Fibroblast of the aortic adventitia (primary cell): ENCODE results near the gene NISCH. TPM values are rescaled to one million over a fixed set of nuclear protein-coding genes. Genes with fewer than 3 reads are reported as not detected.

Experiments used
- DNase-seq: peaks from one replicate; pipeline ENCODE4 v3.0.0-alpha.2; 2010; ENCODE audit warnings: low read depth
- H3K4me3 ChIP-seq: 2 replicates; pipeline ENCODE4 v1.5.1; 2011; ENCODE audit warnings: low read depth, mild to moderate bottlenecking, control low read depth, low read length, moderate library complexity
- total RNA-seq: library from RNA; depleted of rRNA; stranded (reverse); fragments of >200 nt; gene quantifications from 2 replicates; pipeline ENCODE4 v1.2.3, GENCODE V29; 2012; ENCODE audit warnings: low replicate concordance
- TF ChIP-seq, protein P1 (sequence below): IDR thresholded peaks from 2 replicates; pipeline ENCODE4 v1.5.1; 2011; ENCODE audit warnings: mild to moderate bottlenecking, low read length, control low read depth, inconsistent platforms; ENCODE audit not compliant: insufficient read depth

The NISCH gene
- total RNA-seq, 1 donor, result 52.7 TPM

DNA sequence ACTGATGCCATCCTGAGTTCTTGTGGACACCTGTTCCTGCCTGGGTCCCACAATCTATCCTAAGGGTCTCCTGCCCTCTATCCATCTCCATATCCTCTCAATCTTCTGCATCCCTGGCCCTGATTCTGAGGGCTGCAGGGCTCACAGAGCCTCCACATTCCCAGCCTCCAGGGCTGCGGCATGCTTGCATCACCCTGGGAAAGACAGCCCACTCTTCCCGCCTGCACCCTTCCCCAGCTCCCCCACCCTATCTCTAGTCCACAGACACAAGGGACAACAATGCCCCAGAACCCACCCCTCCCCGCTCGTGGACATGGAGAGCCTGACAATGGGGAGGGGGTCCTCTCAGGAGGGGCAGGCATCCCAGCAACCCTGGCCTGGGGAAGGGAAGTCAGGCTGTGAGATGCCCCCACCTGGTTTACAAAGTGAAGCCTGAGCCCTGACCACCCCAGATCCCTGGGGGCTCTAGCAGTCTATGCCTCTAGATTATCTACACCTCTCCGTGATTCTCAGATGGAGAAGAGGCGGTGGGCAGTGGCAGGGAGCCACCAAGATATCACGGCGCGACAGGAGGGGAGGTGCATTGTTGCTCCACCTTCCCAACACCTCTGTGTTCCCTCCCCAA lies 20.8 kb upstream of the NISCH start:
- no peak for DNase-seq
- TF ChIP-seq, protein P1, sequence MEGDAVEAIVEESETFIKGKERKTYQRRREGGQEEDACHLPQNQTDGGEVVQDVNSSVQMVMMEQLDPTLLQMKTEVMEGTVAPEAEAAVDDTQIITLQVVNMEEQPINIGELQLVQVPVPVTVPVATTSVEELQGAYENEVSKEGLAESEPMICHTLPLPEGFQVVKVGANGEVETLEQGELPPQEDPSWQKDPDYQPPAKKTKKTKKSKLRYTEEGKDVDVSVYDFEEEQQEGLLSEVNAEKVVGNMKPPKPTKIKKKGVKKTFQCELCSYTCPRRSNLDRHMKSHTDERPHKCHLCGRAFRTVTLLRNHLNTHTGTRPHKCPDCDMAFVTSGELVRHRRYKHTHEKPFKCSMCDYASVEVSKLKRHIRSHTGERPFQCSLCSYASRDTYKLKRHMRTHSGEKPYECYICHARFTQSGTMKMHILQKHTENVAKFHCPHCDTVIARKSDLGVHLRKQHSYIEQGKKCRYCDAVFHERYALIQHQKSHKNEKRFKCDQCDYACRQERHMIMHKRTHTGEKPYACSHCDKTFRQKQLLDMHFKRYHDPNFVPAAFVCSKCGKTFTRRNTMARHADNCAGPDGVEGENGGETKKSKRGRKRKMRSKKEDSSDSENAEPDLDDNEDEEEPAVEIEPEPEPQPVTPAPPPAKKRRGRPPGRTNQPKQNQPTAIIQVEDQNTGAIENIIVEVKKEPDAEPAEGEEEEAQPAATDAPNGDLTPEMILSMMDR, result no peak
- H3K4me3 ChIP-seq, result no peak overlapping the region

DNA sequence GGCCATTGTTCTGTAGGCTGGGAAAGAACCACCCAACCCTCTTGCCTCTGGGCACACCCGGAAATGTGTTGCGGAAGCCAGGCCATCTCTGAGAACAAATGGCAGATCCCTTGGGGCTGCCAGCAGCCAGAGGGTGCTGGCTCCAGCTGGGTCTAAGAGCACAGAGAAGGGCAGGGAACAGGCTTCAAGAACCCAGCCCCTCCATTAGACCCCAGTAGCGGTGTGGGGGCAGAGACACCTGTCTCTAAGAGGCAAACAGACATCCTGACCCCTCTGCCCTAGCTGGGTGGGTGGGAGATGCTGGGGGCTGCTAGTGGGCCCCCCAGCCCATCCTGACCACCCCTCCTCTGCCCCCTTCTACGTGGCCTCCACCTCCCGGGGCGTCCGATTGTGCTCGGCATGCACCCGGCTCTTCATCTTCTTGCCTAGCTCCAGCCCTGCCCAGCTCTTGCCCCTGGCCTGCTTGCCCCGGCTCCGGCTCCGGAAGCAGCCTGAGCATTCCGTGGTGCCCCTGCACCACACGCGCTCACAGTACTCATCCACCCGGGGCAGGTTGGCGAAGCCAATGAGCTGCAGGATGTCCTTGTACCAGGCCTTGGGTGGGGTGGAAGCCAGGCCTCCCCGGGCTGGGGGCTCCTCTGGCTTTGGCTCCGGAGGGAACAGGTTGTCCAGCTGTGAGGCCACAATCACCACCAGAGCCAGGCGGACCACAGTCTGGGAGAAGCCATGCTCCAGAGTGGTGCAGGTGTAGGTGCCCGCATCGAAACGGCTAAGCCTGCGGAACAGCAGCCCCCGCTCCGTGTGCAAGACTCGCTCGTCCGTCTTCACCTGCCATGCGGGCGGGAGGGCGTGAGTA lies 19.9 kb upstream of the NISCH start:
- TF ChIP-seq, protein P1, result no peak

DNA sequence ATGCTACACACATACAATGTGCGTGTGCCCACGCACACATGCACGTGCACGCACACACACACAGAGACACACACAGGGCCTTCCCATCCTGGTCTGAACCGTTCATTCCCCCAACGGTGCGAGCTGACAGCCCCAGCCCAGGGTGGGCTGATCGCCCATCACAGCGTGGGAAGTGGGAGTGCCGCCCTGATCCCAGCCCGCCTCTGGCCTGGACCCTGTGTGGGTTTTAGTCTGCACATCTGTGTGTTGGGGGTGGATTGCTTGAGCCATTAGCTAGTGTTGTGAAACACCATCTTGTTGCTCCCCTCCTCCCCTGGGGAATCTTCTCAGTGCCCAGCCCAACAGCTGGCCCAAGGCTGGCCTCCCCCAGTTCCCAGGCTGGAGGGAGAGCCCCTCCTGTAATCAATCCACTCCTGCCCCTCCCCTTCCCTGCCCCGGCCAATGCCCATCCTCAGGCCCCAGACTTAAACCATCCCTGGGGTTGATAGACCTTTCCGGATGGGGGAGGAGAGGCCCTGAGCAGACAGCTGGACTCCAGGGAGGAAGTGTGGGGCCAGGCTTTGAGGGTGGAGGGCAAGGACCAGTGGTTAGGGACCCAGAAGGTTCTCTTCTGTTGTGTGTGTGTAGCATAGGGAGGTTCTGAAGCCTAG lies 18.8 kb upstream of the NISCH start:
- H3K4me3 ChIP-seq, result no peak overlapping the region
- TF ChIP-seq, protein P1, result no peak
- peak; percentile 59 for DNase-seq

More for the DNA sequence above, 19.9 kb upstream of the NISCH start:
- DNase-seq, result no peak
- H3K4me3 ChIP-seq, result no peak overlapping the region

DNA sequence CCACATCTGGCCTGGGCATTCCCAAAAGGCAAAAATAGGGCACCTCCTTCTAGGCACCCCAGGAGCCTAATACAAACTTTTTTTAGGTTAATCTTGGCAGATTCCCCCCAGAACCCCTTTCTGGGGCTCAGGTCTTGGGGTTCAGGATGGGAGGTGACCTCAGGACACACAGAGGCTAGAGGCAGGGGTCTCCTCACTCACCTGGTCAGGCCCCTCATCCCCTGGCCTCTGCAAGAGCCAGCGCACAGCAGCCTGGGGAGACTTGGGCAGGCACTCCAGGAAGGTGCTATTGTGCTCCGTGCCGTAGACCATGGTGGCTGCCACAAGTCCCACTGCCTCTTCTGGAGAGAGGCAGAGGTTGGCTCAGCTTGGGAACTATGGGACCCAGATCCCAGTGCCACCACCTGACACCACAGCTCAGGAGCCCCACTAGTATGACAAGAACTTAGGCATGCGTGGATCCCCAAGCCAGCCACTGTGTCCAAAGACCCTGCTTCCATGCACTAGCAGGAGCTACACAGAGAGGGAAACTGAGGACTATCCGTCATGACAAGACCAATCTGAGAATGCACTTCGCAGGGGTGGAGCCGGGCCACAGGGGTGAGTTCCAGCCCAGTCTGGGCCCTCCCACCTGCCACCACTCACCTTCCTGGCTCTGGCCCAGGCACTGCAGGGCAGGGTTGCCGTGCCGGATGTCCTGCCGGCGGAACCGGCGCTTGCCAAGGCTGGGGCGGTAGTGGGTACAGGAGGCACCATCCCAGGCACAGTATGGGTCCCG lies 17.9 kb upstream of the NISCH start:
- TF ChIP-seq, protein P1, result no peak
- no peak for DNase-seq

DNA sequence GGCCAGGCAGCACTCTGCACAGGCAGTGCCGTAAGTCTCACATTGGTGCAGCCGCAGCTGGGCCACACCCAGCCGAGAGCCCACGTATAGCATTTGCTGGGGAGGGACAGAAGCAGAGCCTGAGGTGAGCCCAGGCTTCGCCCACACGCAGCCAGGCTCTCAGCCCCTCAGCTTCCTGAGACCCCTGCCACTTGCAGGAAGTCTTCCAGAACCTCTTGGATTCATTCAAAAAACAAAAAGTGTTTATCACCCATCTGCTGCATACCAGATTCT lies 17.4 kb upstream of the NISCH start:
- TF ChIP-seq, protein P1, result no peak
- no peak overlapping the region for H3K4me3 ChIP-seq
- no peak for DNase-seq

More for the DNA sequence above, 17.9 kb upstream of the NISCH start:
- no peak overlapping the region for H3K4me3 ChIP-seq

DNA sequence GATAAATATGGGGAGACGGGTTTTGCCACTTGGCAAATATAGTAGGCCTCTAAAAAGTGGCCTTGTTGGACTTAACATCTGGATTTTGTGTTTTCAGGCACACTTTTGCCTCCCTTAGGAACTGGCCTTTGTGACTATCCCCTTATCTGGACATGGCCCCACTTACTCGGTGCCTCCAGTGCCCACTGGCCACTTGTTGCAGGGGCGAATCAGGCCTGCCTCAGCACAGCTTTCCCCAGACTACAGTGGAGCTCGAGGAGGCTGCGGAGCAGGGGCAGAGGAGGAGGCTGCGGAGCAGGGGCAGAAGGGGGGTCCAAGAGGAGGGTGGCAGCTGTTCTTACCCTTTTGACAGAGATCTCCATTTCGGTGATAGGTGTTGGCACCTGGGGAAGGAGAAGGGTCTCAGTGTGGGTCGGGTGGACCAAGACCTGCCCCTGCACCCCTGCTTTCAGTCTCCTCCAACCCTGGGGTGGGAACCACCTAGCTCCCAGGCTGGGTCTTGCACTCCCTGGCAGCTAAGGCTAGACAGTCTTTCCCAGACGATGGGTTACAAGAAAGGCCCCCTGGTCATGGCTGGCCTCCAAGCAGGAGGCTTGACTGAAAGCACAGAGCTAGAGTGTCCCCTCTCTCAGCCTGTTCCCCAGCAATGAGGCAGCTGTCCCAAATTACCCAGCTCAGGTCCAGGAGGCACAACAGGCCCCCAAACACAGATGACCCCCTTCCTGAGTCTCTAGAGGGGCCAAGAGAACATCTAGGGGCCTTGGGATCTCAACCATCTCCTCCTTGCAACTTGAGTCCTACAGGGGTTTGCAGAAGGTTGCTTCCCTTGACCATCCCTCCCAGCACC lies 16.6 kb upstream of the NISCH start:
- no peak overlapping the region for H3K4me3 ChIP-seq
- DNase-seq, result no peak
- TF ChIP-seq, protein P1, result no peak
